Chondrocyte (in vitro differentiated cells): ENCODE measurements around the gene ABCF3. TPM values are rescaled to one million over a fixed set of nuclear protein-coding genes. Genes with fewer than 3 reads are reported as not detected.

Experiments
- DNase-seq: peaks from one replicate; pipeline ENCODE4 v3.0.0; 2021; ENCODE audit warnings: mixed read lengths, low spot score
- H3K27ac Mint-ChIP-seq: one replicate; pipeline ENCODE4 v1.8.0; 2021; ENCODE audit warnings: mild to moderate bottlenecking, moderate library complexity, mixed read lengths; ENCODE audit not compliant: unreplicated experiment
- H3K27me3 Mint-ChIP-seq: 2 replicates; pipeline ENCODE4 v1.8.0; 2021; ENCODE audit warnings: low read depth, mixed read lengths
- H3K36me3 Mint-ChIP-seq: 2 replicates; pipeline ENCODE4 v1.8.0; 2021; ENCODE audit warnings: low read depth, mixed read lengths
- H3K4me1 Mint-ChIP-seq: 2 replicates; pipeline ENCODE4 v1.8.0; 2021; ENCODE audit warnings: low read depth, mild to moderate bottlenecking, mixed read lengths
- H3K4me3 Mint-ChIP-seq: one replicate; pipeline ENCODE4 v1.8.0; 2021; ENCODE audit warnings: mild to moderate bottlenecking, moderate library complexity, mixed read lengths; ENCODE audit not compliant: unreplicated experiment
- H3K9me3 Mint-ChIP-seq: 2 replicates; pipeline ENCODE4 v1.8.0; 2021; ENCODE audit warnings: low read depth, mixed read lengths
- CTCF ChIP-seq: fragments of 200-600 bp; sonication (generic); IDR thresholded peaks from 2 replicates; pipeline ENCODE4 v1.5.0; 2021; ENCODE audit warnings: antibody characterized with exemption, mild to moderate bottlenecking, moderate library complexity
- microRNA-seq: library from miRNA; unstranded; fragments of <30 nt; microRNA quantifications from one replicate; pipeline ENCODE4 v1.2.0, GENCODE V29; 2020; ENCODE audit warnings: borderline number of aligned reads
- total RNA-seq: library from RNA; stranded (reverse); gene quantifications from 3 replicates; pipeline ENCODE4 v1.2.1, GENCODE V29; 2021

The ABCF3 gene
- total RNA-seq, 1 donor from 2014 or later, result 53.8 TPM

GRCh38 chr3:184241447-184242296, 55.7 kb downstream of the ABCF3 start:
- no peaks in the 10 kb centered on the region for H3K9me3 Mint-ChIP-seq
- peaks cover 16% of the 10 kb centered on the region for H3K36me3 Mint-ChIP-seq
- no peaks in the 10 kb centered on the region for H3K4me1 Mint-ChIP-seq
- peak; percentile 52 for TF ChIP-seq CTCF
- H3K27me3 Mint-ChIP-seq, result no peaks in the 10 kb centered on the region
- no peak overlapping the region for H3K4me3 Mint-ChIP-seq
- H3K27ac Mint-ChIP-seq, result no peak overlapping the region
- DNase-seq, result no peak

- H3K27me3 Mint-ChIP-seq, result no peaks in the 10 kb centered on the region
- H3K9me3 Mint-ChIP-seq, result no peaks in the 10 kb centered on the region
- no peaks in the 10 kb centered on the region for H3K4me1 Mint-ChIP-seq
- TF ChIP-seq CTCF, result no peak
- H3K4me3 Mint-ChIP-seq, result no peak overlapping the region
- peaks cover 16% of the 10 kb centered on the region for H3K36me3 Mint-ChIP-seq
- H3K27ac Mint-ChIP-seq, result no peak overlapping the region
- no peak for DNase-seq
These were observed 56.3 kb downstream of the ABCF3 start for GRCh38 chr3:184242297-184242685.

Small RNAs within 50 kb of the gene (microRNA-seq; reads per million reads assigned to microRNA genes)
- not detected for gene MIR1224

Other genes starting within 250 kb of the ABCF3 start
- 22.0 to 26.8 TPM (median 23.8 TPM) in 3 replicates for gene ABCC5, start 168.3 kb upstream of the ABCF3 start, total RNA-seq
- not detected in 3 replicates for gene HTR3D, start 154.5 kb upstream of the ABCF3 start, total RNA-seq
- gene HTR3C, start 133.2 kb upstream of the ABCF3 start, total RNA-seq, result not detected in 3 replicates
- not detected in 3 replicates for gene HTR3E, start 89.1 kb upstream of the ABCF3 start, total RNA-seq
- 24.0 to 31.8 TPM (median 26.1 TPM) in 3 replicates for gene EIF2B5, start 50.8 kb upstream of the ABCF3 start, total RNA-seq
- gene DVL3, start 30.8 kb upstream of the ABCF3 start, total RNA-seq, result 88.1 to 113 TPM (median 102 TPM) in 3 replicates
- 455 to 492 TPM (median 488 TPM) in 3 replicates for gene AP2M1, start 11.3 kb upstream of the ABCF3 start, total RNA-seq
- 0.25 TPM in 1 of 3 replicates, not detected in the others for gene VWA5B2, start 43.4 kb downstream of the ABCF3 start, total RNA-seq
- gene ALG3, start 62.8 kb downstream of the ABCF3 start, total RNA-seq, result 33.3 to 43.7 TPM (median 36.8 TPM) in 3 replicates
- gene EEF1AKMT4, start 63.5 kb downstream of the ABCF3 start, total RNA-seq, result 4.3 to 5.0 TPM (median 4.4 TPM) in 3 replicates
- gene CAMK2N2, start 75.4 kb downstream of the ABCF3 start, total RNA-seq, result 3.2 to 5.3 TPM (median 3.9 TPM) in 3 replicates
- not detected in 3 replicates for gene ECE2, start 89.8 kb downstream of the ABCF3 start, total RNA-seq
- 237 to 288 TPM (median 238 TPM) in 3 replicates for gene PSMD2, start 113.0 kb downstream of the ABCF3 start, total RNA-seq
- gene EIF4G1, start 128.4 kb downstream of the ABCF3 start, total RNA-seq, result 388 to 532 TPM (median 403 TPM) in 3 replicates
- 13.4 to 15.3 TPM (median 13.4 TPM) in 3 replicates for gene FAM131A, start 151.4 kb downstream of the ABCF3 start, total RNA-seq
- gene CLCN2, start 175.4 kb downstream of the ABCF3 start, total RNA-seq, result 3.1 to 6.5 TPM (median 3.1 TPM) in 3 replicates
- 49.8 to 71.0 TPM (median 50.4 TPM) in 3 replicates for gene POLR2H, start 175.5 kb downstream of the ABCF3 start, total RNA-seq
- gene THPO, start 192.0 kb downstream of the ABCF3 start, total RNA-seq, result not detected in 3 replicates
- 1.4 to 4.7 TPM (median 1.5 TPM) in 3 replicates for gene CHRD, start 193.9 kb downstream of the ABCF3 start, total RNA-seq